ENCODE data around the gene HTRA1.
A peak's percentile ranks its signal among the peaks of the same experiment; 100 is the strongest.

Gene HTRA1

GRCh38 chr10:122494173-122494820 is 32.9 kb downstream of the HTRA1 start:
- no peak for DNase-seq (ENCODE audit: low read depth in 2 of 2)

GRCh38 chr10:122494833-122495232 is 33.5 kb downstream of the HTRA1 start:
- no peak for DNase-seq (ENCODE audit: low read depth in 2 of 2)

GRCh38 chr10:122495406-122496340 is 34.3 kb downstream of the HTRA1 start:
- DNase-seq (ENCODE audit: low read depth in 2 of 2): peak; percentile 65 to 72

GRCh38 chr10:122497241-122497640 is 35.9 kb downstream of the HTRA1 start:
- no peak for DNase-seq (ENCODE audit: low read depth in 2 of 2)

- no peak for DNase-seq (ENCODE audit: low read depth in 2 of 2)
Observed at GRCh38 chr10:122498521-122498920, 37.2 kb downstream of the HTRA1 start.

- no peak for DNase-seq (ENCODE audit: low read depth in 2 of 2)
Observed at GRCh38 chr10:122499012-122499411, 37.7 kb downstream of the HTRA1 start.

GRCh38 chr10:122499491-122499941 is 38.2 kb downstream of the HTRA1 start:
- DNase-seq (ENCODE audit: low read depth in 2 of 2): peak in 1 of 2 experiments; percentile 48

GRCh38 chr10:122500194-122500593 is 38.8 kb downstream of the HTRA1 start:
- no peak for DNase-seq (ENCODE audit: low read depth in 2 of 2)

GRCh38 chr10:122500726-122501125 is 39.4 kb downstream of the HTRA1 start:
- DNase-seq (ENCODE audit: low read depth in 2 of 2): no peak

GRCh38 chr10:122503012-122503411 is 41.7 kb downstream of the HTRA1 start:
- no peak for DNase-seq (ENCODE audit: low read depth in 2 of 2)

- DNase-seq (ENCODE audit: low read depth in 2 of 2): no peak
Observed at GRCh38 chr10:122503886-122504609, 42.7 kb downstream of the HTRA1 start.

- DNase-seq (ENCODE audit: low read depth in 2 of 2): peak; percentile 69 to 75
Observed at GRCh38 chr10:122504610-122504950, 43.2 kb downstream of the HTRA1 start.

- DNase-seq (ENCODE audit: low read depth in 2 of 2): no peak
Observed at GRCh38 chr10:122505011-122505410, 43.7 kb downstream of the HTRA1 start.

- DNase-seq (ENCODE audit: low read depth in 2 of 2): no peak
Observed at GRCh38 chr10:122505885-122506645, 44.7 kb downstream of the HTRA1 start.

- DNase-seq (ENCODE audit: low read depth in 2 of 2): no peak
Observed at GRCh38 chr10:122507616-122508015, 46.3 kb downstream of the HTRA1 start.

- DNase-seq (ENCODE audit: low read depth in 2 of 2): no peak
Observed at GRCh38 chr10:122508021-122508420, 46.7 kb downstream of the HTRA1 start.

- DNase-seq (ENCODE audit: low read depth in 2 of 2): no peak
Observed at GRCh38 chr10:122509323-122509722, 48.0 kb downstream of the HTRA1 start.

- DNase-seq (ENCODE audit: low read depth in 2 of 2): no peak
Observed at GRCh38 chr10:122510326-122510725, 49.0 kb downstream of the HTRA1 start.

GRCh38 chr10:122510736-122511135 is 49.4 kb downstream of the HTRA1 start:
- DNase-seq (ENCODE audit: low read depth in 2 of 2): no peak

- DNase-seq (ENCODE audit: low read depth in 2 of 2): no peak
Observed at GRCh38 chr10:122513053-122513452, 51.7 kb downstream of the HTRA1 start.

GRCh38 chr10:122514045-122514840 is 52.9 kb downstream of the HTRA1 start:
- DNase-seq (ENCODE audit: low read depth in 2 of 2): no peak

Measured in fibroblast of skin of left biceps (primary cell).